Measurements from ENCODE around the gene CD164.
"Not testable (repeated sequence)": the region's sequence is repeated elsewhere in the genome, so short reads cannot be mapped to it uniquely, and the experiment has no call there.

CD164 gene

DNA sequence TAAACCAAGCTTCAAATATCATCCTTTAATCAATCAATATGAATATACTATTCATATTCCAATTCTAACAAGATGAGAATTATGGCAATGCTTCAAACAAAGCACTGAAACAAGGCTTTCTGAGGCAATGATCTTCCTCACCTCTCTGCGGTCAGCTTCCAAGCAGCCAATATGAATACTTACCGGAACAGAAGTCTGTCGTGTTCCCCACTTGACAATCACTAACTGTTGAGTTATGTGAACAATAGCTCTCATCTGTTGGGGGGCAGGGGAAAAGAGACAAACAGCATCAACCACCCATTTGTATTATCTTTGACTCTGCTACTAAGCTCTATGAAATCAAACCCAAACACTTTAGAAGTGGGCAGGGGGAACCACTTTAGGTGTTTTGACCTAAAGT is 4.5 kb downstream of the CD164 start:
- peaks cover 90% of the 10 kb centered on the region for H3K79me2 ChIP-seq (ENCODE audit: control insufficient read depth, insufficient read depth, low read length, unreplicated experiment)
- peaks cover 22% of the 10 kb centered on the region for H3K4me1 ChIP-seq (ENCODE audit: control insufficient read depth, insufficient read depth, low read length, unreplicated experiment)
- no peaks in the 10 kb centered on the region for H3K27me3 ChIP-seq (ENCODE audit: insufficient read depth, low read length)
- H2AFZ ChIP-seq (ENCODE audit: low read length, unreplicated experiment) = no peak overlapping the region
- no peak overlapping the region for H3K4me3 ChIP-seq (ENCODE audit: low read depth, low read length)
- peaks cover 49% of the 10 kb centered on the region for H3K36me3 ChIP-seq (ENCODE audit: insufficient read depth, low read length)
- no peak overlapping the region for H3K27ac ChIP-seq (ENCODE audit: low read depth, low read length)

DNA sequence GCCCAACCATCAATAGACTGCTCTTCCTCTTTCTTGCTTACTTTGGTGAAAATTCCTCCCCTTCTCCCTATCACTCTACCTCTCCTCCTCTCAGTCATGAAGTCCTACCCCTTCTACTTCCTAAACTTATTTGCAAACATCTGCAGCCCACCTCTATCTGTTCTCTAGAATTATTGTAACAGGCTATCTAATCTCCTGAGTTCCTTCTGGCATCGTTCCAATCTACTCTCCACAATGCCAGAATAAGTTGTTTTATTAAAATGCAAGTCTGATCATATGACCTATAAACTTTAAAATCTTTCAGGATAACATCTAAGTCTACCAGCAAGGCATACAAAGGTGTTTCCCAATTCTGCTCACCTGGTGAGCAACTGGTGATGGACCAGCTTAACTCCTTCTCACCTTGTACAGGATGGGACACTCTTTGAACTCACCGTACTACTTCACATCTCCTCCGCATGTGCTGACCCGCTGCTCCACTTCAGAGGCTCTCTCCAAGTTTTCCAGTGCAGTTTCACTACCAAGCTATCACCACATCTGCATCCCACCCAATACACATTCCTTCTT is 7.9 kb downstream of the CD164 start:
- H3K36me3 ChIP-seq (ENCODE audit: insufficient read depth, low read length) = peaks cover 70% of the 10 kb centered on the region
- H3K79me2 ChIP-seq (ENCODE audit: control insufficient read depth, insufficient read depth, low read length, unreplicated experiment) = peaks cover 80% of the 10 kb centered on the region
- no peak overlapping the region for H3K4me3 ChIP-seq (ENCODE audit: low read depth, low read length)
- H3K4me1 ChIP-seq (ENCODE audit: control insufficient read depth, insufficient read depth, low read length, unreplicated experiment) = peaks cover 28% of the 10 kb centered on the region
- H3K27ac ChIP-seq (ENCODE audit: low read depth, low read length) = no peak overlapping the region
- no peak overlapping the region for H2AFZ ChIP-seq (ENCODE audit: low read length, unreplicated experiment)
- H3K27me3 ChIP-seq (ENCODE audit: insufficient read depth, low read length) = no peaks in the 10 kb centered on the region

DNA sequence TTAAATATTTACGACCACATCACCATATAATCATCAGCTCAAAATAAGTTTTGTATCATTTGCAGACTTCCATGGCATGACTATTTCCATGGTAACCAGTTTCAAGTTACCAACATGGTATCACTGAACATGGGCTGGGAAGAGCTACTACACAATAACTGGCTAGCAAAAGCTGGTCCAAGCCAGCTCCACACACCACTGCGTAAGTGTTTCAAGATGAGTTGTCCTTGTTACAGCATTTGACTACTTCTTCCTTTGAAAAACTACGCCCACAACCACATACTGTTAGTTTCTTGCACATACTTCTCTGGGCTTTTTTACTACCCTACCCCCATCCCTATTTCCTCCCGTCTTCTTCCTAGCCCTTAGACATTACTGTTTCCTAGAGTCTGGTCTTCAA is 8.5 kb downstream of the CD164 start:
- H3K27me3 ChIP-seq (ENCODE audit: insufficient read depth, low read length) = no peaks in the 10 kb centered on the region
- peaks cover 75% of the 10 kb centered on the region for H3K36me3 ChIP-seq (ENCODE audit: insufficient read depth, low read length)
- H3K4me3 ChIP-seq (ENCODE audit: low read depth, low read length) = no peak overlapping the region
- H3K27ac ChIP-seq (ENCODE audit: low read depth, low read length) = no peak overlapping the region
- no peak overlapping the region for H2AFZ ChIP-seq (ENCODE audit: low read length, unreplicated experiment)
- peaks cover 23% of the 10 kb centered on the region for H3K4me1 ChIP-seq (ENCODE audit: control insufficient read depth, insufficient read depth, low read length, unreplicated experiment)
- peaks cover 78% of the 10 kb centered on the region for H3K79me2 ChIP-seq (ENCODE audit: control insufficient read depth, insufficient read depth, low read length, unreplicated experiment)

DNA sequence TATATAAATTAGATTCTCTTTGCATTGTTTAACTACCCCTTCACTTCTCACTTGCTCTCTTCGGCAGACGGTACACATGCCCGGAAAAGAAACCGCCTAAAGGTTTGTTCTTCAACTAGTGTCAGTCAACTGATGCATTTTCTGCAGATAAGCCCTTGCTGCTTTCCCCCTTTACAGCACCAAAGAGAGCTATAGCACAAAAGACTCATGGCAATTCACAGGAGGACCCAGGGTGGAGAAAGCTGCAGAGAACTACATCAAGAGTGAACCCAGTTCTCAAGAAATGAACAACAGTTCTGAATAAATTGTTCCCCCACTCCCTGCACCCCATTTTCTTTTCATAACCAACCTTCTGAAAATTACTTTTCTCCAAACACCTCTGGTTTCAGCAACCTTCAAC is 8.9 kb downstream of the CD164 start:
- Histone ChIP-seq H3K4me3 (ENCODE audit: low read depth, low read length) (no peak overlapping the region), H2AFZ (ENCODE audit: low read length, unreplicated experiment) (no peak overlapping the region), H3K79me2 (ENCODE audit: control insufficient read depth, insufficient read depth, low read length, unreplicated experiment) (peaks cover 78% of the 10 kb centered on the region), H3K36me3 (ENCODE audit: insufficient read depth, low read length) (peaks cover 78% of the 10 kb centered on the region), H3K27ac (ENCODE audit: low read depth, low read length) (no peak overlapping the region), H3K4me1 (ENCODE audit: control insufficient read depth, insufficient read depth, low read length, unreplicated experiment) (peaks cover 23% of the 10 kb centered on the region), H3K27me3 (ENCODE audit: insufficient read depth, low read length) (no peaks in the 10 kb centered on the region)

DNA sequence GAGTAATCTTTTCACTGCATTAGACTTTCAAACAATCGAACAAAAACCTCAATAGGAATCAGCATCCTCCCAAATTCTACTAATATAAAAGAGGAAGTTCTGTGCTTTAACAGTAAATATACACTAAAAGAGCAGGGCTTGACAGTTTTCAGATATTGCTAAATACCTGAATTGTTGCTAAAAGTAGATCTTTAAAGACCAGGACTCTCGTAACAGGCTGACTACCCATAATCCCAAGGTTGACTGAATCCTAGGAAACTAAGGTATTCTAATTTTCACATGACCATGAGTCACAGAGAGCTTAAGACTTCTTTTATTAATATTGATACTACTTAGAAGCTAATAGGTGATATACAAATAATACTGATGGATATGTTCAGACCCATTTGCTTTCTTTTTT is 10.1 kb downstream of the CD164 start:
- Histone ChIP-seq H3K27ac (ENCODE audit: low read depth, low read length) (peak overlapping the region; percentile 42), H3K79me2 (ENCODE audit: control insufficient read depth, insufficient read depth, low read length, unreplicated experiment) (peaks cover 66% of the 10 kb centered on the region), H3K4me1 (ENCODE audit: control insufficient read depth, insufficient read depth, low read length, unreplicated experiment) (peaks cover 23% of the 10 kb centered on the region)

DNA sequence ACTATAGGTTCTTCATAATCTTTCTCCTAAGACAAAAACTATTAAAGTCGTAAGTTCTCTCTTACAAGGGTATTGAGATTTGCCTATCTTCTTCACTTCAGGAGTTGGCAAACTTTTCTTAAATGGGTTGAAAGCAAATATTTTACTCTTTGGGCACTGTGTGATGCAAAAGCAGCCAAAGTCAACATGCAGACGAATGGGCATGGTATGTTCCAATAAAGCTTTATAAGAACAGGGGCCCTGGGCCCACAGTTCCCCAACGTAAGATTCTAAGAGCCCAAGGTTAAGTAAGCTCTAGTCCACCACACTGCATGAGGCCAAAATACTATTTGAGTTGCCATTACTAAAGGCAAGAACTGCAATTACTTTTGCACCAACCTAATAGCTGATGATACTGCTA is 11.5 kb downstream of the CD164 start:
- H3K79me2 ChIP-seq (ENCODE audit: control insufficient read depth, insufficient read depth, low read length, unreplicated experiment) = peaks cover 59% of the 10 kb centered on the region

More for the DNA sequence above, 10.1 kb downstream of the CD164 start:
- H2AFZ ChIP-seq (ENCODE audit: low read length, unreplicated experiment) = no peak overlapping the region
- no peaks in the 10 kb centered on the region for H3K27me3 ChIP-seq (ENCODE audit: insufficient read depth, low read length)
- H3K36me3 ChIP-seq (ENCODE audit: insufficient read depth, low read length) = peaks cover 77% of the 10 kb centered on the region
- H3K4me3 ChIP-seq (ENCODE audit: low read depth, low read length) = no peak overlapping the region

DNA sequence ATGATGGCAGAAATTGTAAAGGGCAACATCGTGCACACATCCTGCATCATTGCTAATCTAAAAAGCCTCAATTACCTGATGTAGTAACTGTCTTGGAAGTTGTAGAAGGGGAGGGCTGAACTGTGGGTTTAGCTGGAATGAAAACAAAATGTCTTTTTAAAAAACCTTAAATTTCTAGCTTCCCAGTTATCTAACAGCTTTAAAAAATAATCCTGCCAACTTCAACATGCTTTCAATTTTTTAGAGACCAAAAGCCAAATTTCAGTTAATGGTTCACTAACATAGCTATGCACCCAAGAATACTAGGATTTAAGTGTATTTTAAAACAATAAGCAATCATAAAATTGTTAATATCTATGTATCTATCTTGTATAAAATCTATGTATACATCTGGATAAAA is 11.9 kb downstream of the CD164 start:
- Histone ChIP-seq H3K4me3 (ENCODE audit: low read depth, low read length) (no peak overlapping the region), H3K27me3 (ENCODE audit: insufficient read depth, low read length) (no peaks in the 10 kb centered on the region), H3K79me2 (ENCODE audit: control insufficient read depth, insufficient read depth, low read length, unreplicated experiment) (peaks cover 56% of the 10 kb centered on the region), H3K27ac (ENCODE audit: low read depth, low read length) (no peak overlapping the region), H3K4me1 (ENCODE audit: control insufficient read depth, insufficient read depth, low read length, unreplicated experiment) (peaks cover 23% of the 10 kb centered on the region), H2AFZ (ENCODE audit: low read length, unreplicated experiment) (no peak overlapping the region), H3K36me3 (ENCODE audit: insufficient read depth, low read length) (peaks cover 73% of the 10 kb centered on the region)

More for the DNA sequence above, 11.5 kb downstream of the CD164 start:
- peaks cover 23% of the 10 kb centered on the region for H3K4me1 ChIP-seq (ENCODE audit: control insufficient read depth, insufficient read depth, low read length, unreplicated experiment)
- H3K36me3 ChIP-seq (ENCODE audit: insufficient read depth, low read length) = peaks cover 78% of the 10 kb centered on the region
- no peak overlapping the region for H2AFZ ChIP-seq (ENCODE audit: low read length, unreplicated experiment)
- no peaks in the 10 kb centered on the region for H3K27me3 ChIP-seq (ENCODE audit: insufficient read depth, low read length)
- no peak overlapping the region for H3K4me3 ChIP-seq (ENCODE audit: low read depth, low read length)
- H3K27ac ChIP-seq (ENCODE audit: low read depth, low read length) = no peak overlapping the region

DNA sequence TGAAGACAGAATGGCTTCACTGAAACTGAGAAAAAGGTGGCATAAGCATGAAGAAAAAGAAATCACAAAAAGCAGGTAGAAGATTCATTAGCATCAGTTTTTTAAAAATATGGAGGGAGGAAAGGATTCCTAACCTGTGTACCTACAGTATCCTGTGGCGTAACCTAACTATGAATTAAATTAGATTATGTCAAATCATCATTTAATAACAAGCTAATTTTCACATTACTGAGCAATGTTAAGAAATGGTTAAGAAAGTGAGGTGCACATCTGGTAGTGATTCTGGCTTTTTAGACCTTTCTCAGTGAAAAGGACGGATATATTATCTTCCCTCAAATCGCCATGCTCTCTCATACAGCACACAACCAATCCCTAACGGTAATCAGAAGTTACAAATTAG is 12.5 kb downstream of the CD164 start:
- Histone ChIP-seq H3K4me1 (ENCODE audit: control insufficient read depth, insufficient read depth, low read length, unreplicated experiment) (peaks cover 23% of the 10 kb centered on the region), H3K27ac (ENCODE audit: low read depth, low read length) (no peak overlapping the region), H3K79me2 (ENCODE audit: control insufficient read depth, insufficient read depth, low read length, unreplicated experiment) (peaks cover 50% of the 10 kb centered on the region), H2AFZ (ENCODE audit: low read length, unreplicated experiment) (no peak overlapping the region), H3K36me3 (ENCODE audit: insufficient read depth, low read length) (peaks cover 71% of the 10 kb centered on the region), H3K4me3 (ENCODE audit: low read depth, low read length) (no peak overlapping the region), H3K27me3 (ENCODE audit: insufficient read depth, low read length) (no peaks in the 10 kb centered on the region)

DNA sequence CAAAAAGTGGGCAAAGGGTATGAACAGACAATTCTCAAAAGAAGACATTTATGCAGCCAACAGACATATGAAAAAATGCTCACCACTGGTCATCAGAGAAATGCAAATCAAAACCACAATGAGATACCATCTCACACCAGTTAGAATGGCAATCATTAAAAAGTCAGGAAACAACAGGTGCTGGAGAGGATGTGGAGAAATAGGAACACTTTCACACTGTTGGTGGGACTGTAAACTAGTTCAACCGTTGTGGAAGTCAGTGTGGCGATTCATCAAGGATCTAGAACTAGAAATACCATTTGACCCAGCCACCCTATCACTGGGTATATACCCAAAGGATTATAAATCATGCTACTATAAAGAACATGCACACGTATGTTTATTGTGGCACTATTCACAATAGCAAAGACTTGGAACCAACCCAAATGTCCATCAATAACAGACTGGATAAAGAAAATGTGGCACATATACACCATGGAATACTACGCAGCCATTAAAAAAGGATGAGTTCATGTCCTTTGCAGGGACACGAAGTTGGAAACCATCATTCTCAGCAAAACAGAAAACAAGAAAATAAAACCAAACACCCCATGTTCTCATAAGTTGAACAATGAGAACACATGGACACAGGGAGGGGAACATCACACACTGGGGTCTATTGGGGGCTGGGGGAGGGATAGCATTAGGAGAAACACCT is 17.7 kb downstream of the CD164 start:
- peaks cover 70% of the 10 kb centered on the region for H3K36me3 ChIP-seq (ENCODE audit: insufficient read depth, low read length)
- H3K79me2 ChIP-seq (ENCODE audit: control insufficient read depth, insufficient read depth, low read length, unreplicated experiment) = peaks cover 18% of the 10 kb centered on the region
- not testable (repeated sequence) for H3K4me3 ChIP-seq (ENCODE audit: low read depth, low read length)

DNA sequence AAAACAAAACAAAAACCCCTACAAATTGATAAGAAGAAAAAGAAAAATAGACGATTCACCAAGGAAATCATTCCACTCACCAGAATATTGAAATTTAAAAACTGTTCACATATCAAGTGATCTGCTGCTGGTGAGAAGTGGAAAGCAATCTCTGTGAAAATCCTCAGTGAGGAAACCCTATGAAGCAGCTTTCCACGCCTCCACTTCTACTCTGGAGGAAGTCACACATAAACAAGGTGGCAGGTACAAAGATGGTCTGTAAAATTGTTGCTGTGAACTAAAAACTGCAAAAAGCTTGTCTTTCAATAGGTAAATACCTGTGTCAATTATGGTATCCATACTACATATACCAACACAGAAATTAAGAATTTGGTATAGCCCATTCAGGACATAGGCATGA is 18.5 kb downstream of the CD164 start:
- H3K36me3 ChIP-seq (ENCODE audit: insufficient read depth, low read length) = peaks cover 71% of the 10 kb centered on the region
- H2AFZ ChIP-seq (ENCODE audit: low read length, unreplicated experiment) = no peak overlapping the region
- no peak overlapping the region for H3K27ac ChIP-seq (ENCODE audit: low read depth, low read length)
- no peak overlapping the region for H3K4me3 ChIP-seq (ENCODE audit: low read depth, low read length)
- H3K79me2 ChIP-seq (ENCODE audit: control insufficient read depth, insufficient read depth, low read length, unreplicated experiment) = peaks cover 13% of the 10 kb centered on the region
- H3K27me3 ChIP-seq (ENCODE audit: insufficient read depth, low read length) = no peaks in the 10 kb centered on the region
- H3K4me1 ChIP-seq (ENCODE audit: control insufficient read depth, insufficient read depth, low read length, unreplicated experiment) = no peaks in the 10 kb centered on the region

More for the DNA sequence above, 17.7 kb downstream of the CD164 start:
- H3K27me3 ChIP-seq (ENCODE audit: insufficient read depth, low read length); H3K27ac ChIP-seq (ENCODE audit: low read depth, low read length); H2AFZ ChIP-seq (ENCODE audit: low read length, unreplicated experiment); H3K4me1 ChIP-seq (ENCODE audit: control insufficient read depth, insufficient read depth, low read length, unreplicated experiment): not testable (repeated sequence)

Data from ACC112 (cell line).